Fibroblast of the aortic adventitia (primary cell): ENCODE data around the gene ANKRD31. TPM values are rescaled to one million over a fixed set of nuclear protein-coding genes. Genes with fewer than 3 reads are reported as not detected.
"Not testable (repeated sequence)": the region's sequence is repeated elsewhere in the genome, so short reads cannot be mapped to it uniquely, and the experiment has no call there.

Experiments used
- DNase-seq: peaks from one replicate; pipeline ENCODE4 v3.0.0-alpha.2; 2010; ENCODE audit warnings: low read depth
- H3K4me3 ChIP-seq: 2 replicates; pipeline ENCODE4 v1.5.1; 2011; ENCODE audit warnings: low read depth, mild to moderate bottlenecking, control low read depth, low read length, moderate library complexity
- total RNA-seq: library from RNA; depleted of rRNA; stranded (reverse); fragments of >200 nt; gene quantifications from 2 replicates; pipeline ENCODE4 v1.2.3, GENCODE V29; 2012; ENCODE audit warnings: low replicate concordance
- TF ChIP-seq, protein P1 (sequence below): IDR thresholded peaks from 2 replicates; pipeline ENCODE4 v1.5.1; 2011; ENCODE audit warnings: mild to moderate bottlenecking, low read length, control low read depth, inconsistent platforms; ENCODE audit not compliant: insufficient read depth

Gene ANKRD31
- total RNA-seq, 1 donor, result 0.18 TPM

DNA sequence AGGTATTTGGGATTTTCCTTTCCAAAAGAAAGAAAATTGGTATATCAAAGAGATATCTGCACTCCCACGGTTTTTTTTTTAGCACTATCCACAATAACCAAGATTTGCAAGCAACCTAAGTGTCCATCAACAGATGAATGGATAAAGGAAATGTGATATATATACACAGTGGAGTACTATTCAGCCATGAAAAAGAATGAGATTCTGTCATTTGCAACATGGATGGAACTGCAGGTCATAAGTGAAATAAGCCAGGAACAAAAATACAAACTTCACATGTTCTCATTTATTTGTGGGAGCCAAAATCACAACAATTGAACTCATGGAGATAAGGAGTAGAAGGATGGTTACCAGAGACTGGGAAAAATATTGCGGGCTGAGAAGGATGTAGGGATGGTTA is 9.8 kb downstream of the ANKRD31 start:
- H3K4me3 ChIP-seq, result no peak overlapping the region
- no peak for DNase-seq
- TF ChIP-seq, protein P1, sequence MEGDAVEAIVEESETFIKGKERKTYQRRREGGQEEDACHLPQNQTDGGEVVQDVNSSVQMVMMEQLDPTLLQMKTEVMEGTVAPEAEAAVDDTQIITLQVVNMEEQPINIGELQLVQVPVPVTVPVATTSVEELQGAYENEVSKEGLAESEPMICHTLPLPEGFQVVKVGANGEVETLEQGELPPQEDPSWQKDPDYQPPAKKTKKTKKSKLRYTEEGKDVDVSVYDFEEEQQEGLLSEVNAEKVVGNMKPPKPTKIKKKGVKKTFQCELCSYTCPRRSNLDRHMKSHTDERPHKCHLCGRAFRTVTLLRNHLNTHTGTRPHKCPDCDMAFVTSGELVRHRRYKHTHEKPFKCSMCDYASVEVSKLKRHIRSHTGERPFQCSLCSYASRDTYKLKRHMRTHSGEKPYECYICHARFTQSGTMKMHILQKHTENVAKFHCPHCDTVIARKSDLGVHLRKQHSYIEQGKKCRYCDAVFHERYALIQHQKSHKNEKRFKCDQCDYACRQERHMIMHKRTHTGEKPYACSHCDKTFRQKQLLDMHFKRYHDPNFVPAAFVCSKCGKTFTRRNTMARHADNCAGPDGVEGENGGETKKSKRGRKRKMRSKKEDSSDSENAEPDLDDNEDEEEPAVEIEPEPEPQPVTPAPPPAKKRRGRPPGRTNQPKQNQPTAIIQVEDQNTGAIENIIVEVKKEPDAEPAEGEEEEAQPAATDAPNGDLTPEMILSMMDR, result no peak

DNA sequence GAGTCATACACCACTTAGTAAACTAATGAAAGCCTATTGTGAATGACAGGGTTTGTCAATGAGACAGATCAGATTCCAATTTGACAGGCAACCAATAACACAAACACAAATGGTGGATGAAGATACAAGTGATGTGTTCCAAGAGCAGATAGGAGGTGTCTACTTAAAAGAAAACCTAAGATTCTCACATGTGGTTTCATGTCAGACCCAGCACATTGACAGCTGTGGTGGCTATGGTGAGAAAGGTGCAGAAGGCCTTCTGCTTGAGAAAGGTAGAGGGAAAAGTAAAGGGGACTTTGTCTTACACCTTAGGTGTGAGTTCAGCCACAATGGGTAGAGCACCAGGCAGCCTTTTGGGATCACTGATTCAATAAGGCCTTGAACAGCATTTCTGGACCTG is 11.2 kb downstream of the ANKRD31 start:
- TF ChIP-seq, protein P1, result no peak
- DNase-seq, result no peak
- H3K4me3 ChIP-seq, result no peak overlapping the region

DNA sequence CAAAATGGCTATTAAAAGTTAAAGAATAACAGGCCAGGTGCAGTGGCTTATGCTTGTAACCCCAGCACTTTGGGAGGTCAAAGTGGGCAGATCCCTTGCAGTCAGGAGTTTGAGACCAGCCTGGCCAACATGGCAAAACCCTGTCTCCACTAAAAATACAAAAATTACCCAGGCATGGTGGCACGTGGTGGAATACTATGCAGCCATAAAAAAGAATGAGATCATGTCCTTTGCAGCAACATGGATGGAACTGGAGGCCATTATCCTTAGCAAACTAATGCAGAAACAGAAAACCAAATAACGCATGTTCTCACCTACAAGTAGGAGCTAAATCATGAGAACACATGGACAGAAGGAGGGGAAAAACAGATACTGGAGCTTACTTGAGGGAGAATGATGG is 15.9 kb downstream of the ANKRD31 start:
- DNase-seq, H3K4me3 ChIP-seq: not testable (repeated sequence)

DNA sequence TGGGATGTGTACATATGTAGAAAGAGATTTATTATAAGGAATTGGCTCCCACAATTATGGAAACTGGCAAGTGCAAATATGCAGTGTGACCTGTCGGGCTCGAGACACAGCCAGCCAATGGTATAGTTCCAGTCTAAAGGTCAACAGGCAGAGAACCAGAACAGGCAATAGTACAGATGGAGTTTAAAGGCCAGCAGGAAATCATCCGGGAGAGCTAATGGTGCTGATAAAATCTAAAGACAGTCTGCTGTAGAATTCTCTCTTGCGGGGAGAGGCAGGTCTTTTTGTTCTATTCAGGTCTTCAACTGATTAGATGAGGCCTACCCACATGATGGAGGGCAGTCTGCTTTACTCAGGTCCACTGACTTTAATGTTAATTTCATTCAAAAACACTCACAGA is 21.8 kb downstream of the ANKRD31 start:
- no peak for DNase-seq
- no peak overlapping the region for H3K4me3 ChIP-seq
- TF ChIP-seq, protein P1, result no peak

DNA sequence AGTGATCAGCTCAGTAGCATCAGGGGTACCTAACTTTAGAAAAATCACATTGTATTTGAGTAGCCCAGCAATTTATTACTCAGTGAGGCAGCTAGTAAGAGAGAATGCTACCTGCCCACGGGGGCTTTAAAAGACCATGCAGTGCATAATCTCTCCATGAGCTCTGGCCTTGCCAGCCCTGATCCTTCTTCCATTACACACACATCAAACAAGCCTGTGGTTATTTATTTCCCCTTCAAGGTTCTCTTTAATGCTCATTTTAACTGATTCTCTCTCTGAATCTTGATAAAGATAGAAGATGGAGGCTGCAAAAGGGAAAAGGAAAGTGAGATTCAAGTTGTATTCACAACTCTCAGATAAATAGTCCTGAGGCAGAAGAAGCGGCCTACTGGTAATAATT is 22.3 kb downstream of the ANKRD31 start:
- DNase-seq, result no peak
- H3K4me3 ChIP-seq, result no peak overlapping the region
- TF ChIP-seq, protein P1, result no peak

DNA sequence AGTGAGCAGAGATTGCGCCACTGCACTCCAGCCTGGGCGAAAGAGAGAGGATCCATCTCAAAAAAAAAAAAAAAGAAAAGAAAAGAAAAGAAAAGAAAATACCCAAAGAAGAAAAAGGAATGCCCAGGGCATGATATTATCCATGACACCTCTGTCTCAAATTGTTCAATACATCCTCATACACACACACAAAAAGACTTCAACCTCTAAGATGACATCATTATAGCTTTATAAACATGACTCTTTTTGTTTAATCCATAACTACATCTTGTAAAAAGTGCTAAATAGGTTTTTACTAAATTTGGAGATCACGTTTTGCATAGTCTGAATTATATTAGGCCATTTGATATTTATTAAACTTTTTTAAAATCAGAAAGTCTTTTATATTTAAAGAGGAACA is 33.1 kb downstream of the ANKRD31 start:
- no peak for DNase-seq
- no peak overlapping the region for H3K4me3 ChIP-seq
- TF ChIP-seq, protein P1, result no peak

DNA sequence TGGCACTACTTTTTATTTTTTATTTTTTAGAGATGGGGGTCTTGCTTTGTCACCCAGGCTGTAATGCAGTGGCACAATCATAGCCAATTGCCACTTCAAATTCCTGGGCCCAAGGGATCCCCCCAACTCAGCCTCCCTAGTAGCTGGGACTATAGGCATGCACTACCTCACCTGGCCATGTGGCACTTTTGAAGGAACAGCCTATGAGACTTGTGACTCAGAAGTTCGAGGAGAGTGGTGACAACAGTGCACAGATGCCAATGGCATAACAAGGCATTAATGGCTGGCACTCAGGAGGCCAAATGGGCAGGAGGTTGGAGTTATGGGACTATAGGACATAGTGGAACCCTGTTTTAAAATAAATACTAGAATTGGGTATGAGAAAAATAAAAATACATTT is 33.7 kb downstream of the ANKRD31 start:
- TF ChIP-seq, protein P1, result no peak
- DNase-seq, result no peak
- H3K4me3 ChIP-seq, result no peak overlapping the region
